Superior temporal gyrus (tissue), 1 donor: ENCODE measurements around the gene ERBB4.
"Not testable (repeated sequence)": the region's sequence is repeated elsewhere in the genome, so short reads cannot be mapped to it uniquely, and the experiment has no call there.

Experiments used
- DNase-seq: peaks from one replicate; pipeline ENCODE4 v3.0.0-alpha.2; 2016; ENCODE audit errors: extremely low spot score

Gene ERBB4

GRCh38 chr2:211611061-211611518, 927.5 kb downstream of the ERBB4 start:
- no peak for DNase-seq

GRCh38 chr2:211609127-211609526, 929.5 kb downstream of the ERBB4 start:
- no peak for DNase-seq

GRCh38 chr2:211599146-211599545, 939.5 kb downstream of the ERBB4 start:
- no peak for DNase-seq

- no peak for DNase-seq
These were observed 940.4 kb downstream of the ERBB4 start for GRCh38 chr2:211598238-211598637.

- DNase-seq: not testable (repeated sequence)
These were observed 946.6 kb downstream of the ERBB4 start for GRCh38 chr2:211592006-211592405.

- no peak for DNase-seq
These were observed 947.2 kb downstream of the ERBB4 start for GRCh38 chr2:211591426-211591825.

GRCh38 chr2:211568439-211568838, 970.2 kb downstream of the ERBB4 start:
- DNase-seq: no peak

- no peak for DNase-seq
These were observed 974.2 kb downstream of the ERBB4 start for GRCh38 chr2:211564441-211564840.

- DNase-seq: no peak
These were observed 993.0 kb downstream of the ERBB4 start for GRCh38 chr2:211545582-211545981.

- DNase-seq: no peak
These were observed 1004.0 kb downstream of the ERBB4 start for GRCh38 chr2:211534632-211535031.

GRCh38 chr2:211524248-211524647, 1014.4 kb downstream of the ERBB4 start:
- DNase-seq: not testable (repeated sequence)

GRCh38 chr2:211516537-211516936, 1022.1 kb downstream of the ERBB4 start:
- DNase-seq: no peak

- DNase-seq: no peak
These were observed 1024.6 kb downstream of the ERBB4 start for GRCh38 chr2:211514049-211514448.

GRCh38 chr2:211513446-211513845, 1025.2 kb downstream of the ERBB4 start:
- DNase-seq: no peak

- no peak for DNase-seq
These were observed 1025.8 kb downstream of the ERBB4 start for GRCh38 chr2:211512806-211513205.

- no peak for DNase-seq
These were observed 1034.7 kb downstream of the ERBB4 start for GRCh38 chr2:211503856-211504255.

- DNase-seq: no peak
These were observed 1035.4 kb downstream of the ERBB4 start for GRCh38 chr2:211503198-211503597.

- no peak for DNase-seq
These were observed 1039.9 kb downstream of the ERBB4 start for GRCh38 chr2:211498551-211499205.

GRCh38 chr2:211495339-211495738, 1043.3 kb downstream of the ERBB4 start:
- no peak for DNase-seq

GRCh38 chr2:211494536-211494935, 1044.1 kb downstream of the ERBB4 start:
- no peak for DNase-seq

GRCh38 chr2:211494085-211494484, 1044.5 kb downstream of the ERBB4 start:
- DNase-seq: no peak

GRCh38 chr2:211487733-211488132, 1050.9 kb downstream of the ERBB4 start:
- no peak for DNase-seq

- no peak for DNase-seq
These were observed 1059.0 kb downstream of the ERBB4 start for GRCh38 chr2:211479536-211480150.
